Gastroesophageal sphincter (tissue), 3 donors: ENCODE measurements around the gene PAGR1.

Experiments used
- CTCF ChIP-seq, 4 experiments: fragments of 200-600 bp in 2 of 4; fragments of 450-650 bp in 2 of 4; sonication (generic) in 1 of 4; IDR thresholded peaks; one replicate each; pipeline ENCODE4 v1.5.1; 2017 to 2019; ENCODE audit warnings: antibody characterized with exemption in 4 of 4, mild to moderate bottlenecking in 2 of 4, moderate library complexity in 2 of 4
- EP300 ChIP-seq: sonication (generic); formaldehyde crosslinking; IDR thresholded peaks from one replicate; pipeline ENCODE4 v1.6.1; 2017; ENCODE audit warnings: antibody characterized with exemption, mild to moderate bottlenecking
- POLR2A ChIP-seq, 2 donors: fragments of 450-650 bp; IDR thresholded peaks; one replicate each; pipeline ENCODE4 v1.6.1; 2017; ENCODE audit warnings: antibody characterized with exemption in 2 of 2, mild to moderate bottlenecking in 2 of 2, moderate library complexity in 1 of 2

DNA sequence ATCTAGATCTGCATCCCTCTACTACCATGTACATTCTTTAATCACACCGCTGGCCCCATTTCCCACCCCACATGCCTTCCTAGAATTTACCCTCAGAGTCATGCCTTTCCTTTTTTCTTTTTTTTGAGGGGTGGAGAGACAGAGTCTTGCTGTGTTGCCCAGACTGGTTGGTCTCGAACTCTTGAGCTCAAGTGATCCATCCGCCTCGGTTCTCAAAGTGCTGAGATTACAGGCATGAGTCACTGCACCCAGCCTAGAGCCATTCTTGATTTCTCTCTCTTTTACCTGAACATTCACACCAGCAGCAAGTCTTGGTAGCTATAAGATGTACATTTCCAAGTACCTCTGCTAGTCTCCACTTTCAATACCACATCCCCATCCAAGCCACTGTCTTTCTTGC lies 2.1 kb downstream of the PAGR1 start:
- TF ChIP-seq CTCF (IDR thresholded peaks at IDR 0.05), result no peak
- no peak for TF ChIP-seq EP300
- TF ChIP-seq POLR2A (IDR thresholded peaks at IDR 0.05), result no peak
